Measurements from ENCODE around the gene LLCFC1.

The LLCFC1 gene

GRCh38 chr7:142939226-142939910, at the start of gene LLCFC1:
TSS of gene LLCFC1 (plus strand) at chr7:142939484. CDS start at chr7:142939622, 138 bp downstream.
- Mint-ChIP-seq H3K27me3 (ENCODE audit: low read depth) (no peaks in the 10 kb centered on the region), H3K27ac (no peak within 1 kb of the TSS), H3K9me3 (no peaks in the 10 kb centered on the region), H3K4me1 (ENCODE audit: low read depth) (no peaks in the 10 kb centered on the region), H3K4me3 (no peak within 1 kb of the TSS), H3K36me3 (ENCODE audit: low read depth) (no peaks in the 10 kb centered on the region)

GRCh38 chr7:142889816-142890215, 49.5 kb upstream of the LLCFC1 start:
- peaks cover 4% of the 10 kb centered on the region for H3K9me3 Mint-ChIP-seq
- H3K4me1 Mint-ChIP-seq (ENCODE audit: low read depth), result no peaks in the 10 kb centered on the region
- H3K27me3 Mint-ChIP-seq (ENCODE audit: low read depth), result no peaks in the 10 kb centered on the region
- H3K4me3 Mint-ChIP-seq, result no peak overlapping the region
- no peak overlapping the region for H3K27ac Mint-ChIP-seq
- no peaks in the 10 kb centered on the region for H3K36me3 Mint-ChIP-seq (ENCODE audit: low read depth)

GRCh38 chr7:142890874-142891485, 48.3 kb upstream of the LLCFC1 start:
- no peak overlapping the region for H3K27ac Mint-ChIP-seq
- no peak overlapping the region for H3K4me3 Mint-ChIP-seq
- peaks cover 4% of the 10 kb centered on the region for H3K9me3 Mint-ChIP-seq
- peaks cover under 1% of the 10 kb centered on the region for H3K27me3 Mint-ChIP-seq (ENCODE audit: low read depth)
- H3K36me3 Mint-ChIP-seq (ENCODE audit: low read depth), result no peaks in the 10 kb centered on the region
- no peaks in the 10 kb centered on the region for H3K4me1 Mint-ChIP-seq (ENCODE audit: low read depth)

GRCh38 chr7:142891490-142892082, 47.7 kb upstream of the LLCFC1 start:
- Mint-ChIP-seq H3K9me3 (peaks cover 4% of the 10 kb centered on the region), H3K4me1 (ENCODE audit: low read depth) (no peaks in the 10 kb centered on the region), H3K4me3 (no peak overlapping the region), H3K36me3 (ENCODE audit: low read depth) (no peaks in the 10 kb centered on the region), H3K27ac (no peak overlapping the region), H3K27me3 (ENCODE audit: low read depth) (peaks cover 7% of the 10 kb centered on the region)

GRCh38 chr7:142892951-142893350, 46.3 kb upstream of the LLCFC1 start:
- no peak overlapping the region for H3K4me3 Mint-ChIP-seq
- no peak overlapping the region for H3K27ac Mint-ChIP-seq
- H3K4me1 Mint-ChIP-seq (ENCODE audit: low read depth), result no peaks in the 10 kb centered on the region
- peaks cover 7% of the 10 kb centered on the region for H3K27me3 Mint-ChIP-seq (ENCODE audit: low read depth)
- peaks cover 4% of the 10 kb centered on the region for H3K9me3 Mint-ChIP-seq
- H3K36me3 Mint-ChIP-seq (ENCODE audit: low read depth), result no peaks in the 10 kb centered on the region

GRCh38 chr7:142894112-142894984, 44.9 kb upstream of the LLCFC1 start:
- no peak overlapping the region for H3K27ac Mint-ChIP-seq

GRCh38 chr7:142894985-142895593, 44.2 kb upstream of the LLCFC1 start:
- H3K9me3 Mint-ChIP-seq, result peaks cover 4% of the 10 kb centered on the region
- H3K36me3 Mint-ChIP-seq (ENCODE audit: low read depth), result no peaks in the 10 kb centered on the region
- peaks cover 11% of the 10 kb centered on the region for H3K27me3 Mint-ChIP-seq (ENCODE audit: low read depth)
- no peaks in the 10 kb centered on the region for H3K4me1 Mint-ChIP-seq (ENCODE audit: low read depth)
- H3K27ac Mint-ChIP-seq, result no peak overlapping the region
- H3K4me3 Mint-ChIP-seq, result no peak overlapping the region

More at GRCh38 chr7:142894112-142894984, 44.9 kb upstream of the LLCFC1 start:
- Mint-ChIP-seq H3K4me3 (no peak overlapping the region), H3K4me1 (ENCODE audit: low read depth) (no peaks in the 10 kb centered on the region), H3K36me3 (ENCODE audit: low read depth) (no peaks in the 10 kb centered on the region), H3K27me3 (ENCODE audit: low read depth) (peaks cover 7% of the 10 kb centered on the region), H3K9me3 (peaks cover 4% of the 10 kb centered on the region)

- no peak overlapping the region for H3K27ac Mint-ChIP-seq
- H3K4me3 Mint-ChIP-seq, result no peak overlapping the region
- H3K27me3 Mint-ChIP-seq (ENCODE audit: low read depth), result peaks cover 12% of the 10 kb centered on the region
- no peaks in the 10 kb centered on the region for H3K36me3 Mint-ChIP-seq (ENCODE audit: low read depth)
- no peaks in the 10 kb centered on the region for H3K4me1 Mint-ChIP-seq (ENCODE audit: low read depth)
- no peaks in the 10 kb centered on the region for H3K9me3 Mint-ChIP-seq
Measured at GRCh38 chr7:142896151-142896550, 43.1 kb upstream of the LLCFC1 start.

- H3K4me1 Mint-ChIP-seq (ENCODE audit: low read depth), result no peaks in the 10 kb centered on the region
- H3K4me3 Mint-ChIP-seq, result no peak overlapping the region
- no peak overlapping the region for H3K27ac Mint-ChIP-seq
- no peaks in the 10 kb centered on the region for H3K9me3 Mint-ChIP-seq
- no peaks in the 10 kb centered on the region for H3K36me3 Mint-ChIP-seq (ENCODE audit: low read depth)
- H3K27me3 Mint-ChIP-seq (ENCODE audit: low read depth), result peaks cover 12% of the 10 kb centered on the region
Measured at GRCh38 chr7:142896741-142897379, 42.4 kb upstream of the LLCFC1 start.

- H3K4me1 Mint-ChIP-seq (ENCODE audit: low read depth), result no peaks in the 10 kb centered on the region
- peaks cover 12% of the 10 kb centered on the region for H3K27me3 Mint-ChIP-seq (ENCODE audit: low read depth)
- H3K36me3 Mint-ChIP-seq (ENCODE audit: low read depth), result no peaks in the 10 kb centered on the region
- no peak overlapping the region for H3K27ac Mint-ChIP-seq
- H3K9me3 Mint-ChIP-seq, result no peaks in the 10 kb centered on the region
- no peak overlapping the region for H3K4me3 Mint-ChIP-seq
Measured at GRCh38 chr7:142897691-142898090, 41.6 kb upstream of the LLCFC1 start.

- Mint-ChIP-seq H3K9me3 (no peaks in the 10 kb centered on the region), H3K4me1 (ENCODE audit: low read depth) (no peaks in the 10 kb centered on the region), H3K36me3 (ENCODE audit: low read depth) (no peaks in the 10 kb centered on the region), H3K4me3 (no peak overlapping the region), H3K27ac (no peak overlapping the region), H3K27me3 (ENCODE audit: low read depth) (peaks cover 16% of the 10 kb centered on the region)
Measured at GRCh38 chr7:142898377-142899170, 40.7 kb upstream of the LLCFC1 start.

GRCh38 chr7:142899661-142900060, 39.6 kb upstream of the LLCFC1 start:
- Mint-ChIP-seq H3K36me3 (ENCODE audit: low read depth) (no peaks in the 10 kb centered on the region), H3K27me3 (ENCODE audit: low read depth) (peaks cover 16% of the 10 kb centered on the region), H3K4me1 (ENCODE audit: low read depth) (no peaks in the 10 kb centered on the region), H3K9me3 (no peaks in the 10 kb centered on the region), H3K27ac (no peak overlapping the region), H3K4me3 (no peak overlapping the region)
